Choroid plexus epithelial cell (primary cell): ENCODE results near the gene HRG.
"Not testable (repeated sequence)": the region's sequence is repeated elsewhere in the genome, so short reads cannot be mapped to it uniquely, and the experiment has no call there.

Experiments used
- DNase-seq: peaks from one replicate; pipeline ENCODE4 v3.0.0-alpha.2; 2010; ENCODE audit warnings: low read depth
- H3K4me3 ChIP-seq: 2 replicates; pipeline ENCODE4 v1.5.1; 2011; ENCODE audit warnings: low read depth, mild to moderate bottlenecking, control low read depth, low read length, moderate library complexity
- TF ChIP-seq, protein P1 (sequence below): conservative IDR thresholded peaks from 2 replicates; pipeline ENCODE4 v1.5.1; 2011; ENCODE audit warnings: low read depth, mild to moderate bottlenecking, control low read depth, inconsistent platforms, low read length, moderate library complexity

HRG gene

DNA sequence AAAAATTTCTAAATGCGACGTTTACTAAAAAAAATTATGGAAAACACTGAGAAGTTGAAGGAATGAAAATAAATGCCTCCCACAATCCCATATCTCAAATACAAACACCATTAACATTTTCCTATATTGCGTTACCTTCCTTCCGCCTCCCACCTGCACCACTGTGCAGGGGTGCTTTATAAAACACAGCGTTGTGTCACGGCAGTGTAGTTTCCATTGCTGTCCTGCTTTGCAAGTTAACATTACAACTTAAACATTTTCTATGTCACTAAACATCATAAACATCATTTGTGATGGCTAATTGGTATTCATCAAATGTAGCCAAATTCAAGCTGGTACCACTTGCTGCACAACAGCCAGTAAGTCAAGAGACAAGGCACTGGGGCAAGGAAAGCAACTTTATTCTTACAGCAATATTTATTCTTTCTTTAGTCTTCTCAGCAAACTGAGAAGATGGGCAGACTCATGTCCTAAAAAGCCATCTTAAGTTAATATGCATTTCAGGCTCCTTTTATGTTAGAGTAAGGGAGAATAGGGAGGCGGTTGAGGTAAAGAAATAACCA lies 37.9 kb upstream of the HRG start:
- no peak overlapping the region for H3K4me3 ChIP-seq
- no peak for DNase-seq
- TF ChIP-seq, protein P1, sequence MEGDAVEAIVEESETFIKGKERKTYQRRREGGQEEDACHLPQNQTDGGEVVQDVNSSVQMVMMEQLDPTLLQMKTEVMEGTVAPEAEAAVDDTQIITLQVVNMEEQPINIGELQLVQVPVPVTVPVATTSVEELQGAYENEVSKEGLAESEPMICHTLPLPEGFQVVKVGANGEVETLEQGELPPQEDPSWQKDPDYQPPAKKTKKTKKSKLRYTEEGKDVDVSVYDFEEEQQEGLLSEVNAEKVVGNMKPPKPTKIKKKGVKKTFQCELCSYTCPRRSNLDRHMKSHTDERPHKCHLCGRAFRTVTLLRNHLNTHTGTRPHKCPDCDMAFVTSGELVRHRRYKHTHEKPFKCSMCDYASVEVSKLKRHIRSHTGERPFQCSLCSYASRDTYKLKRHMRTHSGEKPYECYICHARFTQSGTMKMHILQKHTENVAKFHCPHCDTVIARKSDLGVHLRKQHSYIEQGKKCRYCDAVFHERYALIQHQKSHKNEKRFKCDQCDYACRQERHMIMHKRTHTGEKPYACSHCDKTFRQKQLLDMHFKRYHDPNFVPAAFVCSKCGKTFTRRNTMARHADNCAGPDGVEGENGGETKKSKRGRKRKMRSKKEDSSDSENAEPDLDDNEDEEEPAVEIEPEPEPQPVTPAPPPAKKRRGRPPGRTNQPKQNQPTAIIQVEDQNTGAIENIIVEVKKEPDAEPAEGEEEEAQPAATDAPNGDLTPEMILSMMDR, result no peak

DNA sequence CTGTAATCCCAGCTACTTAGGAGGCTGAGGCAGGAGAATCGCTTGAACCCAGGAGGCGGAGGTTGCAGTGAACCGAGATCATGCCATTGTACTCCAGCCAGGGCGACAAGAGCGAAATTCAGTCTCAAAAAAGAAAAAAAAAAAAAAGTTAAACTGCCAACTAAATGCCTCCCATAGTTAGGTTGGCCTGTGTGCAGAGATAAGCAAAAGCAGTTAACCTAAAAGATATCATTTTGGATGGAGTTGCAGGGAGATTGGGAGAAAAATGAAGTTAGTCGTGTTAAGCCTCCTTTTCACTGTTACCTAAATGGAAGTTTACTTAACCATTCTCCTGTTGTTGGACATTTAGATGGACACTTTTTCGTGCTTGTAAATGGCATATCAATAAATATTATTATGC lies 37.1 kb upstream of the HRG start:
- TF ChIP-seq, protein P1, result no peak
- no peak overlapping the region for H3K4me3 ChIP-seq
- DNase-seq, result no peak

DNA sequence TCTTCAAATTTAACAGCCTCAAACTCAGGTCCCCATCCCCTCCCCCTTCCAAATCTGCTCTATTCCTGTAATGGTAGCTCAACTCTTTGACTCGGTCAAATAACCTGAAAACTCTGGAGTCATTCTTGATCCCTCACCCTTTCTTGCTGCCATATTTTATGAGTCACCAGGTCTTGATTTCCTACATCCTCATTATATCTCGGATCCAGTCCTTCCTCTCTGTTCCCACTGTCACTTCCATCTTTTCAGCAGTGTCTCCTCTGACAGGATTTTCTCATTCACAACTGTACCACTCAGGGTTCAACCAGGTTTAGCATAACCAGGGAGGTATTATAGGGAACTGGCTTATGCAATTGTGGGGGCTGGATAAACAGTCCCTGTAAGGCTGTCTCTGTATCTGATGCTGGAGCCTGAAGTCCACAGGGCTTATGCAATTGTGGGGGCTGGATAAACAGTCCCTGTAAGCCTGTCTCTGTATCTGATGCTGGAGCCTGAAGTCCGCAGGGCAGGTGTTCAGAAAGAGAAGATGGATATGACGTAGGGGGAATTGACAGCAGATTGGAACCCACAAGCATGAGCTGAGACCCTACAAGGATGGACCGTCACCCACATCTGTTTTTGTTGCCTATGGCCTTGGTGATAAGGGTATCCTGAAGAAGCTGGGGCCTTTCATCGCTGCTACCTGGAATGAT lies 34.7 kb upstream of the HRG start:
- H3K4me3 ChIP-seq, result no peak overlapping the region
- TF ChIP-seq, protein P1, result no peak
- DNase-seq, result no peak

DNA sequence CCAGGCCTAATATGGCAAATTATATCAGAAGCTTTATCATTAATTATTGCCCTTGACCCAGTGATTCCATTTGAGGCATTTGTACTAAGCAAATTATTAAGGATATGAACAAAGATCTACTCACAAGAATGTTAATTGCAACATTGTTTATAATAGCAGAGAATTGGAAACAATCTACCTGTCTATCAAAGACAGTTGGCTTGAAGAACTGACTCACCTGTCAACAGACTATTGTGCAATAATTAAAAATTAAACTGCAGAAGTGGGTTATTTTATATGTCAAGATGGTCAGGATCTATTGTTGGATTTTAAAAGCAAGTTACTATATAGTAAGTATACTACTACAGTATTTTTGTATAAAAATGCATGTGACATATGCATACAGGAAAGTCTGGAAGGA lies 32.3 kb upstream of the HRG start:
- no peak for DNase-seq
- TF ChIP-seq, protein P1, result no peak
- H3K4me3 ChIP-seq, result no peak overlapping the region

DNA sequence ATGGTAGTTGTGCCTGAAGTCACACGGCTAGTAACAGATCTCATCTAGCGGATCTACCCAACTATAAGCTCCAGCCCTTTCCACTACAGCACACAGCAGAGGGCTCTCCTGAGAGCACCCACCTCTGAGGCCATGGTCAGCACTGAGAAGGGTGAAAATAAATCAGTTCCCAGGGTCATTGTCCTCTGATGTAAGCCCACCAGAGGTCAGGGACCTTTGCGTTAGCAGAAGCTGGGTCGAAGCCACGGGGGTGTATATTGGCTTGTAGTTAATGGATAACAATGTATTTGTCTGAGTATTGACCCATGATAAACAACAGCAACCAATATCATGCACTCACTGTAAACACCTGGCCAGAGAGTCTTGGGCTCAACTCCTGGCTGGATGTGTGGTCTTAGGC lies 31.6 kb upstream of the HRG start:
- not testable (repeated sequence) for DNase-seq, H3K4me3 ChIP-seq

DNA sequence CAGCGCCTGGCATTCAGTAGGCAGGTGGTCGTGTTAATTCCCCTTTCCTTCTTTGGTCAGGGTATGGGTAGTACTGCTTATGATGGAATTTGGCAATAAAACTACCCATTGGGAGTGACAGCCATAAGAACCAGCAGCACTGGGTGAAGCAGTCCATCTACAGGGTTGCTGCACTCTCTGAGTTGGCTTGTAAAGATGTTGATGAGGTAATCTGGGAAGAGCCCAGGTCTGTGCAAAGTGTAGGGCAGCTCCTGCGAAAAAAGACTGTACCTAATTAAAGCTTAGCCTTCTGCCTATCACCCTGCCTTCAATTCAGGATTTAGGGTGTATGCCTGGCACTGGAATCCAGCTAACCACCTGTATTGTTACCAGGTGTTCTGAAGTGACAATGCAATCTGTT lies 30.3 kb upstream of the HRG start:
- no peak for DNase-seq
- H3K4me3 ChIP-seq, result no peak overlapping the region
- TF ChIP-seq, protein P1, result no peak

DNA sequence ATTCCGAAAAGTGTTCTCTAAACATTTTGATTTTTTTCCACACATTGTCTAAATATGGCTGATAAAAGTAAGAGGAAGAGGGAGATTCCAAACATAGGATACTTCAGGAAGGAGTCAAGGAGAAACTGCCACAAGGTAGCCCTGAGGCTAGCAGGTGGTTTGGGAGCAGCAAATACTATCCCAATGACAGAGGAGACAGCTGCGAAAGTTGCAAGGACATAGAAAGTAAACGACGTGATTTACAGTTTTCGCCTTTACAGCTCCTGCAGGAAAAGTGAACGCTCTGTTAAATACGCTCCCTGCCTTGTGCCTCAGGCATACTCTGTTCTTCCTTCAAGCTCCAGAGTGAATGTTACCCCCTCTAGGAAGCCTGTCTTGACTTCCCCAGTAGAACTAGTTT lies 29.3 kb upstream of the HRG start:
- no peak overlapping the region for H3K4me3 ChIP-seq
- TF ChIP-seq, protein P1, result no peak
- DNase-seq, result no peak
